Prostate gland (tissue), 2 donors: ENCODE results near the gene RASGEF1B.
"Not testable (repeated sequence)": the region's sequence is repeated elsewhere in the genome, so short reads cannot be mapped to it uniquely, and the experiment has no call there.

ENCODE experiments used
- POLR2A ChIP-seq: fragments of 450-650 bp; IDR thresholded peaks from one replicate; pipeline ENCODE4 v1.6.1; 2016; ENCODE audit warnings: antibody characterized with exemption, mild to moderate bottlenecking
- POLR2AphosphoS5 ChIP-seq: sonication (generic); formaldehyde crosslinking; IDR thresholded peaks from one replicate; pipeline ENCODE4 v1.6.1; 2017; ENCODE audit warnings: antibody characterized with exemption
- TF ChIP-seq, protein P1 (sequence below), 4 experiments: fragments of 200-600 bp in 2 of 4; fragments of 450-650 bp in 2 of 4; sonication (generic) in 2 of 4; IDR thresholded peaks; 1 replicate in 3 of 4; 2 replicates in 1 of 4; pipeline ENCODE4 v1.5.1; 2016 to 2019; ENCODE audit warnings: antibody characterized with exemption in 4 of 4, mild to moderate bottlenecking in 2 of 4, moderate library complexity in 2 of 4

DNA sequence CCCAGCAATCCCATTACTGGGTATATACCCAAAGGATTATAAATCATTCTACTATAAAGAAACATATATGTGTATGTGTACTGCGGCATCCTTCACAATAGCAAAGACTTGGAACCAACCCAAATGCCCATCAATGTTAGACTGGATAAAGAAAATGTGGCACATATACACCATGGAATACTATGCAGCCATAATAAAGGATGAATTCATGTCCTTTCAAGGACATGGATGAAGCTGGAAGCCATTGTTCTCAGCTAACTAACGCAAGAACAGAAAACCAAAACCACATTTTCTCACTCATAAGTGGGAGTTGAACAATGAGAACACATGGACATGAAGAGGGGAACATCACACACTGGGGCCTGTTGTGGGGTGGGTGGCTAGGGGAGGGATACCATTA is 7.9 kb upstream of the RASGEF1B start:
- TF ChIP-seq, protein P1, sequence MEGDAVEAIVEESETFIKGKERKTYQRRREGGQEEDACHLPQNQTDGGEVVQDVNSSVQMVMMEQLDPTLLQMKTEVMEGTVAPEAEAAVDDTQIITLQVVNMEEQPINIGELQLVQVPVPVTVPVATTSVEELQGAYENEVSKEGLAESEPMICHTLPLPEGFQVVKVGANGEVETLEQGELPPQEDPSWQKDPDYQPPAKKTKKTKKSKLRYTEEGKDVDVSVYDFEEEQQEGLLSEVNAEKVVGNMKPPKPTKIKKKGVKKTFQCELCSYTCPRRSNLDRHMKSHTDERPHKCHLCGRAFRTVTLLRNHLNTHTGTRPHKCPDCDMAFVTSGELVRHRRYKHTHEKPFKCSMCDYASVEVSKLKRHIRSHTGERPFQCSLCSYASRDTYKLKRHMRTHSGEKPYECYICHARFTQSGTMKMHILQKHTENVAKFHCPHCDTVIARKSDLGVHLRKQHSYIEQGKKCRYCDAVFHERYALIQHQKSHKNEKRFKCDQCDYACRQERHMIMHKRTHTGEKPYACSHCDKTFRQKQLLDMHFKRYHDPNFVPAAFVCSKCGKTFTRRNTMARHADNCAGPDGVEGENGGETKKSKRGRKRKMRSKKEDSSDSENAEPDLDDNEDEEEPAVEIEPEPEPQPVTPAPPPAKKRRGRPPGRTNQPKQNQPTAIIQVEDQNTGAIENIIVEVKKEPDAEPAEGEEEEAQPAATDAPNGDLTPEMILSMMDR (IDR thresholded peaks at IDR 0.05) = not testable (repeated sequence)
- TF ChIP-seq POLR2AphosphoS5, POLR2A: not testable (repeated sequence)
